AG09319 (cell line): ENCODE results near the gene PCDH7.

Source experiments
- DNase-seq: peaks from one replicate; pipeline ENCODE4 v3.0.0-alpha.2; 2010; ENCODE audit warnings: low read depth; ENCODE audit errors: extremely low read depth
- CTCF ChIP-seq: IDR thresholded peaks from 2 replicates; pipeline ENCODE4 v1.5.1; 2011; ENCODE audit warnings: low read depth, mild to moderate bottlenecking, inconsistent platforms, low read length, moderate library complexity

Gene PCDH7

GRCh38 chr4:30717208-30718020, 2.8 kb upstream of the PCDH7 start:
- no peak for TF ChIP-seq CTCF

GRCh38 chr4:30718021-30718542, 2.1 kb upstream of the PCDH7 start:
- TF ChIP-seq CTCF, result no peak
- no peak for DNase-seq

More at GRCh38 chr4:30717208-30718020, 2.8 kb upstream of the PCDH7 start:
- no peak for DNase-seq

DNA sequence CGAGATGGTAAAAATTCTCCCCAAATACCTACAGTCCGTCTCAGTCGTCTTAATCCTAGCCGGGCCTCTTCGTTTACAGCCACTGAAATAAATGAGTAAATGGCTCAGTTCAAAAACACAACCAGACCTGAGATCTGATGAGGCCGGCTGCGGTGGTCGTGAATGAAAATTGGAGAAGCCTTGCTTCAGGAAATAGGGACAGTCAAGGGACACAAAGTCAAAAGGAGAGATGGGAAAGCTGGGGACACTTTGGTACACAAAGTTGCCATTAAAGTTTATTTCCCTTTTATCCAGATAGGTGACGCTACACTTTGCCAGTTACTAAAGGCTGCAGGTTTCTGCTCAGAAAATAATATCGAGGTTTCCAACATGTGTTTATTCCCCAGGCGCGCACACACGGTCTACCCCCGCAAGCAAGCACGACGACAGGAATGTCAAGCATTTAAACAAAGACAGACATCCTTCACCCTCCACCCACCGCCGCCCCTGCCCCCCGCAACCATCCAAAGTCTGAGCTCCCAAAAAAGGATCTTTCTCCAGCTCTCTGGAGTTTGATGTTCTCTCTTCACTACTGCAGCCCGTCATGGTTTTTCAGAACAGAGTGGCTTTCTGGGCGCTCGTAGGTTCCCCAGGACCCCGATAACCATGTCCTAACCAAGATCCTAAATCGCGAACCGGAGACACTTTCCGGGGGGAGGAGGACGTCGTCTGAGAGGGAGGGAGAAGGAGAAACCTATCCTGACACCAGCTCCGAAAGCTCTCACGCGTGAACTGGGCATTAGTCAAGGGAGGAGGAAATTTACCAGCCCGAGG, 1.3 kb upstream of the PCDH7 start:
- TF ChIP-seq CTCF, result peak; percentile 4
- no peak for DNase-seq

DNA sequence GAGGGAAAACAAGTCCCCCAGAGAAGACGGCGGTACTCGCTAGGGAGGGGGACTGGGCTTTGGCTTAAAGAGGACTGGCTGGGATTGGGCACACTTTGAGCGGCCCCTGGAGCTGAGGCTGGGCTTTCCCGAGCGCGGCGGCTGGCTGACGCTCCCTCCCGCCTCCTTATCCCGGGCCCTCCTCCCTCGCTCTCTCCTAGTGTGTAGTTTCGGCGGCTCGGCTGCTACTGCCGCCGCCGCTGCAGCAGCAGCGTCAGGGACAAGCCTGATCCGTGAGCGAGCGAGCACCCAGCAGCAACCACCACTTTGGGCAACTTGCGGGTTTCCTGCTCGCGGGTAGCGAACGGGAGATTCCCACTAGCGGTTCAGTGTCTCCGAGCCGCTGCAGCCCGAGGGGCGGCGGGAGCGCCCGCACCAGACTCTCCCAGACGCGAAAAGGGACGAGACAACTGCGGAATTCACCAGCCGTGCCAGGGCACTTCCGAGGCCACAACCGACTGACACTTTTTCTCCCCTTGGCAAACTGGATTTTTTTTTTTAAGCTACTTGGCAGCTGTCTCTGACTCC, 632 bp upstream of the PCDH7 start:
- DNase-seq, result no peak
- TF ChIP-seq CTCF, result no peak

GRCh38 chr4:30720661-30721184, 554 bp downstream of the PCDH7 start:
- DNase-seq, result no peak
- no peak for TF ChIP-seq CTCF

- no peak for TF ChIP-seq CTCF
Measured at GRCh38 chr4:30721185-30722091, 1.3 kb downstream of the PCDH7 start.

More at GRCh38 chr4:30721185-30722091, 1.3 kb downstream of the PCDH7 start:
- no peak for DNase-seq
